Gastrocnemius medialis (tissue), 4 donors: ENCODE results near the gene FGF4.

Experiments
- CTCF ChIP-seq, 5 experiments: fragments of 450-650 bp in 3 of 5; fragments of 200-600 bp in 2 of 5; sonication (generic) in 2 of 5; IDR thresholded peaks in 4 of 5; conservative IDR thresholded peaks in 1 of 5; 1 replicate in 4 of 5; 2 replicates in 1 of 5; pipeline ENCODE4 v1.5.1; 2016 to 2019; ENCODE audit warnings: antibody characterized with exemption in 5 of 5, mild to moderate bottlenecking in 3 of 5, moderate library complexity in 3 of 5
- POLR2A ChIP-seq, 2 donors: fragments of 450-650 bp; IDR thresholded peaks; one replicate each; pipeline ENCODE4 v1.6.1; 2017; ENCODE audit warnings: antibody characterized with exemption in 2 of 2, mild to moderate bottlenecking in 2 of 2, moderate library complexity in 2 of 2

- TF ChIP-seq CTCF (IDR thresholded peaks at IDR 0.05 in 4 of 5, conservative IDR thresholded peaks at IDR 0.05 in 1 of 5) (no peak), POLR2A (IDR thresholded peaks at IDR 0.05) (no peak)
Observed at GRCh38 chr11:69770540-69770939, 4.6 kb downstream of the FGF4 start.
